A673 (cell line): ENCODE data around the gene KNCN. TPM values are rescaled to one million over a fixed set of nuclear protein-coding genes. Genes with fewer than 3 reads are reported as not detected.

Experiments
- Bru-seq: library from RNA; stranded (reverse); fragments of 400-500 nt; gene quantifications from one replicate; lab custom pipeline; 2021; lab: Mats Ljungman, UMichigan
- BruChase-seq, 2 experiments: library from RNA; stranded (reverse); fragments of 400-500 nt; gene quantifications; one replicate each; lab custom pipeline; 2021; lab: Mats Ljungman, UMichigan
- BruUV-seq: library from RNA; stranded (reverse); fragments of 400-500 nt; replicated peaks from 2 replicates; lab custom pipeline; 2021; lab: Mats Ljungman, UMichigan
- CTCF ChIA-PET: fragments of 300-600 bp; sonication (Branson Sonifier 250); formaldehyde crosslinking; loops from one replicate; lab custom pipeline; 2022; ENCODE audit warnings: antibody characterized with exemption; lab: Charles Lee
- POLR2A ChIA-PET: fragments of 300-600 bp; sonication (Branson Sonifier 250); formaldehyde crosslinking; loops from one replicate; lab custom pipeline; 2022; ENCODE audit warnings: antibody characterized with exemption; ENCODE audit not compliant: low non-redundant PET; lab: Charles Lee
- DNase-seq: peaks from one replicate; pipeline ENCODE4 v3.0.0-alpha.2; 2015; ENCODE audit warnings: low spot score
- H3K27ac ChIP-seq: fragments of 200-600 bp; sonication (generic); 2 replicates; pipeline ENCODE4 v1.5.1; 2016; ENCODE audit warnings: mixed run types, low read depth, mild to moderate bottlenecking, mixed read lengths, antibody characterized with exemption, low read length; ENCODE audit not compliant: poor library complexity, severe bottlenecking
- H3K27me3 ChIP-seq: fragments of 200-600 bp; sonication (generic); replicated peaks from 2 replicates; pipeline ENCODE4 v1.6.1; 2017; ENCODE audit warnings: mixed run types, low read depth, mild to moderate bottlenecking, mixed read lengths, antibody characterized with exemption, low read length; ENCODE audit not compliant: insufficient read depth, poor library complexity
- H3K36me3 ChIP-seq: fragments of 200-600 bp; sonication (generic); 2 replicates; pipeline ENCODE4 v1.6.1; 2016; ENCODE audit warnings: mixed run types, mild to moderate bottlenecking, mixed read lengths, antibody characterized with exemption, low read length; ENCODE audit not compliant: insufficient read depth, poor library complexity, severe bottlenecking
- H3K4me1 ChIP-seq: fragments of 200-600 bp; sonication (generic); 2 replicates; pipeline ENCODE4 v1.6.1; 2017; ENCODE audit warnings: mixed run types, mild to moderate bottlenecking, mixed read lengths, antibody characterized with exemption, low read length; ENCODE audit not compliant: insufficient read depth, poor library complexity, severe bottlenecking
- H3K4me3 ChIP-seq: fragments of 200-600 bp; sonication (generic); 2 replicates; pipeline ENCODE4 v1.5.1; 2016; ENCODE audit warnings: low read depth, mixed run types, mild to moderate bottlenecking, mixed read lengths, low read length; ENCODE audit not compliant: poor library complexity, severe bottlenecking
- H3K9me3 ChIP-seq: fragments of 200-600 bp; sonication (generic); 2 replicates; pipeline ENCODE4 v1.6.1; 2016; ENCODE audit warnings: mixed run types, low read depth, mild to moderate bottlenecking, mixed read lengths, antibody characterized with exemption, low read length; ENCODE audit not compliant: poor library complexity, severe bottlenecking
- EZH2 ChIP-seq: fragments of 200-600 bp; sonication (generic); IDR thresholded peaks from 2 replicates; pipeline ENCODE4 v1.6.1; 2017; ENCODE audit warnings: borderline replicate concordance, low read depth, mild to moderate bottlenecking, mixed read lengths, antibody characterized with exemption, low read length; ENCODE audit not compliant: poor library complexity, severe bottlenecking
- intact Hi-C: fragments of 100-400 bp; cut with micrococcal nuclease; formaldehyde crosslinking; loops from one replicate; pipeline ENCODE4 v1.10.0; 2022; ENCODE audit not compliant: unreplicated experiment
- long read RNA-seq: library from polyadenylated mRNA; stranded (forward); transcript quantifications from one replicate; pipeline ENCODE4 v2.0.0, GENCODE V29; 2022
- total RNA-seq: library from RNA; stranded (reverse); gene quantifications from 2 replicates; pipeline ENCODE4 v1.2.3, GENCODE V29; 2021
- TF ChIP-seq, protein P1 (sequence below): fragments of 300-800, 200-600 bp; sonication (generic); conservative IDR thresholded peaks from 2 replicates; pipeline ENCODE4 v1.5.1; 2017; ENCODE audit warnings: low read depth, mild to moderate bottlenecking, antibody characterized with exemption, low read length, moderate library complexity, mixed read lengths

Gene KNCN
- total RNA-seq (not detected in 2 replicates), Bru-seq, nascent RNA (not detected), BruChase-seq, experiment 1, labeled RNA remaining after a 2-hour chase (not detected), BruChase-seq, experiment 2, labeled RNA remaining after a 6-hour chase (not detected)
- long read RNA-seq, result 0 reads

DNA sequence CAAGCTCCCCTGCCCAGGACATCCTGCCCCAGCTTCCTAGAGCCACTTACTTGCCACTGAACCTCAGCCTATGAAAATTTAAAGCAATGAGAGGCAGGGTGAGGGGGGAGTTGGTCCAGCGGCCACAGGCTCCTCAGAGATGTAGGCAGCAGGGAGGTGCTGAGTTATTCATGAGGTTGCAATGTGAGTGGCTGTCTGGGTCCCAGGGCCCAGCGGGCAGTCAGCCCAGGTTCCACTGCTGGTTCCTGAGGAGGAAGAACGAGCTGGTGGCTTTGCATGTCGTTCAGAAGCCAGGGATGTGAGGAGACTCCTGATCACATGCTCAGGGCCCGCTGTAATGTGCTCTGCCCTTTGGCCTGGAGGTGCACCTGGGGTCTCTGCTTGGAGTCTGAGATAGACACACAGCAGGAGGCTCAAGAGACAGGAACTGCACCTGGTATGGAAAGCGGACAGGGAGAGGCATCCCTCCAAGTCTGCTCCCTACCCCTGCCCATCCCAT, at the start of gene KNCN:
KNCN (minus strand) TSS at position 51 of the 499 bp plus-strand sequence. CDS start 432 bp downstream, outside the sequence.
- CTCF ChIA-PET, result no interaction called here
- TF ChIP-seq, protein P1, sequence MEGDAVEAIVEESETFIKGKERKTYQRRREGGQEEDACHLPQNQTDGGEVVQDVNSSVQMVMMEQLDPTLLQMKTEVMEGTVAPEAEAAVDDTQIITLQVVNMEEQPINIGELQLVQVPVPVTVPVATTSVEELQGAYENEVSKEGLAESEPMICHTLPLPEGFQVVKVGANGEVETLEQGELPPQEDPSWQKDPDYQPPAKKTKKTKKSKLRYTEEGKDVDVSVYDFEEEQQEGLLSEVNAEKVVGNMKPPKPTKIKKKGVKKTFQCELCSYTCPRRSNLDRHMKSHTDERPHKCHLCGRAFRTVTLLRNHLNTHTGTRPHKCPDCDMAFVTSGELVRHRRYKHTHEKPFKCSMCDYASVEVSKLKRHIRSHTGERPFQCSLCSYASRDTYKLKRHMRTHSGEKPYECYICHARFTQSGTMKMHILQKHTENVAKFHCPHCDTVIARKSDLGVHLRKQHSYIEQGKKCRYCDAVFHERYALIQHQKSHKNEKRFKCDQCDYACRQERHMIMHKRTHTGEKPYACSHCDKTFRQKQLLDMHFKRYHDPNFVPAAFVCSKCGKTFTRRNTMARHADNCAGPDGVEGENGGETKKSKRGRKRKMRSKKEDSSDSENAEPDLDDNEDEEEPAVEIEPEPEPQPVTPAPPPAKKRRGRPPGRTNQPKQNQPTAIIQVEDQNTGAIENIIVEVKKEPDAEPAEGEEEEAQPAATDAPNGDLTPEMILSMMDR, result no peak
- TF ChIP-seq EZH2, result no peak
- Histone ChIP-seq H3K4me1 (no peaks in the 10 kb centered on the region), H3K27ac (no peak within 1 kb of the TSS), H3K9me3 (no peaks in the 10 kb centered on the region), H3K36me3 (no peaks in the 10 kb centered on the region), H3K27me3 (no peaks in the 10 kb centered on the region), H3K4me3 (no peak within 1 kb of the TSS)
- POLR2A ChIA-PET, result no interaction called here
- BruUV-seq, result no TSS peak
- no peak for DNase-seq
- intact Hi-C loops, result no loop called here

DNA sequence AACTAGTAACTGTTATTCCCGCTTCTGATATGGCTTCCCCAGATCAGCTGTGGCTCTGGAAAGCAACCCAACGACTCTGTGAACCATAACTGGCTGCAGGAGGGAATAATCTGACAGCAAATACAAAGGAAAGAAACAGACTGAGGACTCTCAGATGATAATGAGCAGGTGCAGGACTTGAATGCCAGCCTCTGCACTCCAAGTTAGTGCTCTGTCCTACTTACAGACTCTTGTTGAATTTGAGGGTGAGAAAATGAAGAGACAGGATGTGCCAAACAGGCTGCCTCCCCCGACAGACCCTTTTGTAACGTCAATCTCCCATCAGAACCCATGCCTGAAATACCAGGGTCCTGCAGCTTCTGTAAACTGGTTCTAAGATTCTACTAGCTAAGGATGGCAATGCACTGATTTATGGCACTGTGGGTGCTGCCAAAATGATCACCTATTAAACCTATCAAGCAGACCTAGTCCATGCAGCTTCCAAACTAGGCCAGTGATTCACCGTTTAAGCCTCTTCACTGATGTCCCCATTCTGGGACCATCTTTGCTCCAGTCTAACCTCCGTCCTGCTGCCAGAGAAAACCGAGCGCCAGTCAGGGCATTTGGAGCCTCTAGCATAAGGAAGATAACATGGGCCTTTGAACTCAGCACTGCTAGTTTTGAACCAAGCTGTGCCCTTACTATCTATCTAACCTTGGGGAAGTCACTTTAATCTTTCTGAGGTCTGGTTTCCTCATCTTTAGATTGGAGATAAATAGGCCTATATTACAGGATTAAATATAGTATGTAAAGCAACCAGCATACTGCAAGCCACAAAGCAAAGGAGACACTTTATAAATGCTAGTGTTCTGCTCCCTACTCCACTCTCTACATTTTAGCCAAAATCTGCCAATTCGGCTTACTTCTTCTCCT, 47.9 kb upstream of the KNCN start:
- no peak for DNase-seq
- Histone ChIP-seq H3K36me3 (no peaks in the 10 kb centered on the region), H3K9me3 (no peaks in the 10 kb centered on the region), H3K4me1 (no peaks in the 10 kb centered on the region), H3K27ac (no peak overlapping the region), H3K4me3 (no peak overlapping the region), H3K27me3 (no peaks in the 10 kb centered on the region)
- BruUV-seq, result no TSS peak
- TF ChIP-seq EZH2, result no peak
- TF ChIP-seq, protein P1, result no peak
- intact Hi-C loops, result no loop called here
- POLR2A ChIA-PET, result no interaction called here
- CTCF ChIA-PET, result no interaction called here

DNA sequence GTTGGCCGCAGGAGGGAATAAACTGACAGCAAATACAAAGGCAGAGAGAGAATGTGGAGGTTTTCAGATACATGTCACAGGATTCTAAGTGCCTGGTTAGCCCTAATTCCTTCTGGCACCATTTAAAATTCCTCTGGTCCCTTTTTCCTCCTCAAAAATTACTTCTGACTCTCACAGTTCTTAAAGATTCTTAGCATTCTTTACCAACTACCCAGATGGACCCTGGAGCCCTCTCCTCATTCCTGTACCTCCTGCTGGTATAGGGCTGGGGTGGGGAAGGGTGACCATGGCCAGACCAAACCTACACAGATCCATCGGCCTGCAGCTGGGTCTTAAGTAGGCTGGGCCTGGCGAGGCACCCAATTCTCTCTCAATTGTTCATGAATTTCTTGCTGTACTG, 45.4 kb upstream of the KNCN start:
- Histone ChIP-seq H3K36me3 (peaks cover 4% of the 10 kb centered on the region), H3K4me1 (no peaks in the 10 kb centered on the region), H3K9me3 (no peaks in the 10 kb centered on the region), H3K27ac (no peak overlapping the region), H3K4me3 (no peak overlapping the region), H3K27me3 (no peaks in the 10 kb centered on the region)
- BruUV-seq, result no TSS peak
- TF ChIP-seq EZH2, result no peak
- TF ChIP-seq, protein P1, result no peak
- ChIA-PET POLR2A (interaction anchor here (0.7 kb wide), 1 partner anchor 239 kb away, joined by 3 read pairs; no protein-coding TSS in a partner anchor), CTCF (no interaction called here)
- DNase-seq, result no peak
- intact Hi-C loops, result no loop called here
